Osteoblast (primary cell): Measurements from ENCODE around the gene CFAP77. TPM values are rescaled to one million over a fixed set of nuclear protein-coding genes. Genes with fewer than 3 reads are reported as not detected.

Experiments used
- DNase-seq: peaks from one replicate; pipeline ENCODE4 v3.0.0; 2011; ENCODE audit warnings: low spot score, mixed read lengths; ENCODE audit not compliant: insufficient read length; ENCODE audit errors: missing footprints
- H2AFZ ChIP-seq: 2 replicates; pipeline ENCODE4 v1.6.0; 2011; ENCODE audit warnings: mild to moderate bottlenecking, low read length
- H3K27ac ChIP-seq: 2 replicates; pipeline ENCODE4 v1.5.1; 2011; ENCODE audit warnings: mild to moderate bottlenecking, low read depth, low read length, moderate library complexity
- H3K27me3 ChIP-seq: 2 replicates; pipeline ENCODE4 v1.6.0; 2012; ENCODE audit warnings: mild to moderate bottlenecking, control low read depth, inconsistent platforms, low read length, moderate library complexity; ENCODE audit not compliant: insufficient read depth
- H3K36me3 ChIP-seq: 2 replicates; pipeline ENCODE4 v1.5.1; 2011; ENCODE audit warnings: mild to moderate bottlenecking, low read length, control low read depth, moderate library complexity; ENCODE audit not compliant: insufficient read depth
- H3K4me1 ChIP-seq: 2 replicates; pipeline ENCODE4 v1.5.1; 2011; ENCODE audit warnings: mild to moderate bottlenecking, low read length, control low read depth, moderate library complexity; ENCODE audit not compliant: insufficient read depth
- H3K4me2 ChIP-seq: 2 replicates; pipeline ENCODE4 v1.6.0; 2011; ENCODE audit warnings: mild to moderate bottlenecking, low read length; ENCODE audit not compliant: insufficient read depth
- H3K4me3 ChIP-seq: fragments of 200-600 bp; sonication (generic); 3 replicates; pipeline ENCODE4 v1.5.1; 2012; ENCODE audit warnings: mild to moderate bottlenecking, low read length, inconsistent platforms; ENCODE audit not compliant: insufficient read depth
- H3K79me2 ChIP-seq: 2 replicates; pipeline ENCODE4 v1.6.0; 2012; ENCODE audit warnings: mild to moderate bottlenecking, low read length, control low read depth, inconsistent platforms; ENCODE audit not compliant: insufficient read depth
- H3K9me3 ChIP-seq: 2 replicates; pipeline ENCODE4 v1.5.1; 2011; ENCODE audit warnings: low read depth, low read length, control low read depth
- H4K20me1 ChIP-seq: 2 replicates; pipeline ENCODE4 v1.6.0; 2012; ENCODE audit warnings: mild to moderate bottlenecking, low read length, control low read depth; ENCODE audit not compliant: insufficient read depth
- total RNA-seq: library from RNA; depleted of rRNA; stranded (reverse); fragments of >200 nt; gene quantifications from 2 replicates; pipeline ENCODE4 v1.2.3, GENCODE V29; 2012
- TF ChIP-seq, protein P1 (sequence below): IDR thresholded peaks from 2 replicates; pipeline ENCODE4 v1.5.1; 2011; ENCODE audit warnings: mild to moderate bottlenecking, low read depth, low read length, moderate library complexity; ENCODE audit errors: extremely low read depth

CFAP77 gene
- total RNA-seq, 1 donor, result 0.36 TPM

DNA sequence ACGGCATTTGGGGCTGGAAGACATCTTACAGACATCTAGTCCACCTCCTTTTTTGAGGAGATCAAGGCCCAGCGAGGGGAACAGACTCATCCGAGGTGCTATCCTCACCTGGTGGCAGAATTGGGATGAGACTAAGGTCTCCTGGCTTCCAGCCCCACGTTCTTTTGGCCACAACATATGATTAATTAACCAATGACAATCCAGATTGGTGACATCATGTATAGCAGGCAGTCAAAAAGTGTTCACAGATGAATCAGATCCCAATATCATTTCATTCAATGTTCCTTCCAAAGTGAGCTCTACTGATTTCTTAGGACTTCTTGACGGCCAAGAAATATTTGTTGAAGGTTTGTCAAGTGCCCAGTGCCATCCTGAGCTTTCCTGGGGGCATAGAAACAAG, 3.9 kb downstream of the CFAP77 start:
- H3K27me3 ChIP-seq, result peaks cover 79% of the 10 kb centered on the region
- no peak overlapping the region for H2AFZ ChIP-seq
- no peaks in the 10 kb centered on the region for H3K79me2 ChIP-seq
- TF ChIP-seq, protein P1, sequence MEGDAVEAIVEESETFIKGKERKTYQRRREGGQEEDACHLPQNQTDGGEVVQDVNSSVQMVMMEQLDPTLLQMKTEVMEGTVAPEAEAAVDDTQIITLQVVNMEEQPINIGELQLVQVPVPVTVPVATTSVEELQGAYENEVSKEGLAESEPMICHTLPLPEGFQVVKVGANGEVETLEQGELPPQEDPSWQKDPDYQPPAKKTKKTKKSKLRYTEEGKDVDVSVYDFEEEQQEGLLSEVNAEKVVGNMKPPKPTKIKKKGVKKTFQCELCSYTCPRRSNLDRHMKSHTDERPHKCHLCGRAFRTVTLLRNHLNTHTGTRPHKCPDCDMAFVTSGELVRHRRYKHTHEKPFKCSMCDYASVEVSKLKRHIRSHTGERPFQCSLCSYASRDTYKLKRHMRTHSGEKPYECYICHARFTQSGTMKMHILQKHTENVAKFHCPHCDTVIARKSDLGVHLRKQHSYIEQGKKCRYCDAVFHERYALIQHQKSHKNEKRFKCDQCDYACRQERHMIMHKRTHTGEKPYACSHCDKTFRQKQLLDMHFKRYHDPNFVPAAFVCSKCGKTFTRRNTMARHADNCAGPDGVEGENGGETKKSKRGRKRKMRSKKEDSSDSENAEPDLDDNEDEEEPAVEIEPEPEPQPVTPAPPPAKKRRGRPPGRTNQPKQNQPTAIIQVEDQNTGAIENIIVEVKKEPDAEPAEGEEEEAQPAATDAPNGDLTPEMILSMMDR, result no peak
- H3K36me3 ChIP-seq, result no peaks in the 10 kb centered on the region
- no peak for DNase-seq
- no peaks in the 10 kb centered on the region for H3K9me3 ChIP-seq
- no peak overlapping the region for H3K4me2 ChIP-seq
- H3K27ac ChIP-seq, result no peak overlapping the region
- no peak overlapping the region for H3K4me3 ChIP-seq
- no peaks in the 10 kb centered on the region for H4K20me1 ChIP-seq
- H3K4me1 ChIP-seq, result peaks cover 14% of the 10 kb centered on the region

GRCh38 chr9:132414731-132415130, 4.7 kb downstream of the CFAP77 start:
- H3K9me3 ChIP-seq, result no peaks in the 10 kb centered on the region
- peaks cover 10% of the 10 kb centered on the region for H3K4me1 ChIP-seq
- no peak overlapping the region for H2AFZ ChIP-seq
- TF ChIP-seq, protein P1, result no peak
- no peaks in the 10 kb centered on the region for H4K20me1 ChIP-seq
- no peaks in the 10 kb centered on the region for H3K36me3 ChIP-seq
- no peak overlapping the region for H3K27ac ChIP-seq
- peaks cover 81% of the 10 kb centered on the region for H3K27me3 ChIP-seq
- H3K4me2 ChIP-seq, result peak overlapping the region; percentile 67
- DNase-seq, result no peak
- H3K4me3 ChIP-seq, result no peak overlapping the region
- H3K79me2 ChIP-seq, result no peaks in the 10 kb centered on the region

- Histone ChIP-seq H3K27ac (no peak overlapping the region), H3K27me3 (peaks cover 78% of the 10 kb centered on the region), H3K4me3 (peak overlapping the region; percentile 33), H2AFZ (peak overlapping the region; percentile 20), H3K36me3 (no peaks in the 10 kb centered on the region), H3K4me1 (peaks cover 8% of the 10 kb centered on the region), H4K20me1 (no peaks in the 10 kb centered on the region), H3K79me2 (no peaks in the 10 kb centered on the region), H3K9me3 (no peaks in the 10 kb centered on the region), H3K4me2 (peak overlapping the region; percentile 67)
- no peak for DNase-seq
- TF ChIP-seq, protein P1, result no peak
Observed at GRCh38 chr9:132415181-132415580, 5.2 kb downstream of the CFAP77 start.

GRCh38 chr9:132418726-132419363, 8.8 kb downstream of the CFAP77 start:
- peaks cover 58% of the 10 kb centered on the region for H3K27me3 ChIP-seq

More at GRCh38 chr9:132418726-132419363, 8.8 kb downstream of the CFAP77 start:
- H3K4me2 ChIP-seq, result no peak overlapping the region
- TF ChIP-seq, protein P1, result no peak
- no peak overlapping the region for H2AFZ ChIP-seq
- no peaks in the 10 kb centered on the region for H3K4me1 ChIP-seq
- no peak overlapping the region for H3K27ac ChIP-seq
- H3K79me2 ChIP-seq, result no peaks in the 10 kb centered on the region
- no peaks in the 10 kb centered on the region for H3K9me3 ChIP-seq
- H3K36me3 ChIP-seq, result no peaks in the 10 kb centered on the region
- DNase-seq, result no peak
- no peak overlapping the region for H3K4me3 ChIP-seq
- no peaks in the 10 kb centered on the region for H4K20me1 ChIP-seq
